ENCODE measurements around the gene MKRN2OS. TPM values are rescaled to one million over a fixed set of nuclear protein-coding genes. Genes with fewer than 3 reads are reported as not detected.
"Not testable (repeated sequence)": the region's sequence is repeated elsewhere in the genome, so short reads cannot be mapped to it uniquely, and the experiment has no call there.

MKRN2OS gene
- total RNA-seq, 1 donor from 2014 or later, result 2.0 TPM

GRCh38 chr3:12553921-12554391 is 8.7 kb upstream of the MKRN2OS start:
- peaks cover 19% of the 10 kb centered on the region for H3K4me1 Mint-ChIP-seq (ENCODE audit: low read depth)
- DNase-seq (ENCODE audit: low spot score, unreplicated experiment), result no peak
- H3K9me3 Mint-ChIP-seq (ENCODE audit: low read depth), result no peaks in the 10 kb centered on the region
- no peaks in the 10 kb centered on the region for H3K36me3 Mint-ChIP-seq (ENCODE audit: insufficient read depth)
- peak overlapping the region; percentile 38 for H3K4me3 Mint-ChIP-seq (ENCODE audit: low read depth)
- H3K27ac Mint-ChIP-seq, result no peak overlapping the region
- TF ChIP-seq CTCF (IDR thresholded peaks at IDR 0.05; ENCODE audit: unreplicated experiment), result no peak
- H3K27me3 Mint-ChIP-seq, result peaks cover 29% of the 10 kb centered on the region

DNA sequence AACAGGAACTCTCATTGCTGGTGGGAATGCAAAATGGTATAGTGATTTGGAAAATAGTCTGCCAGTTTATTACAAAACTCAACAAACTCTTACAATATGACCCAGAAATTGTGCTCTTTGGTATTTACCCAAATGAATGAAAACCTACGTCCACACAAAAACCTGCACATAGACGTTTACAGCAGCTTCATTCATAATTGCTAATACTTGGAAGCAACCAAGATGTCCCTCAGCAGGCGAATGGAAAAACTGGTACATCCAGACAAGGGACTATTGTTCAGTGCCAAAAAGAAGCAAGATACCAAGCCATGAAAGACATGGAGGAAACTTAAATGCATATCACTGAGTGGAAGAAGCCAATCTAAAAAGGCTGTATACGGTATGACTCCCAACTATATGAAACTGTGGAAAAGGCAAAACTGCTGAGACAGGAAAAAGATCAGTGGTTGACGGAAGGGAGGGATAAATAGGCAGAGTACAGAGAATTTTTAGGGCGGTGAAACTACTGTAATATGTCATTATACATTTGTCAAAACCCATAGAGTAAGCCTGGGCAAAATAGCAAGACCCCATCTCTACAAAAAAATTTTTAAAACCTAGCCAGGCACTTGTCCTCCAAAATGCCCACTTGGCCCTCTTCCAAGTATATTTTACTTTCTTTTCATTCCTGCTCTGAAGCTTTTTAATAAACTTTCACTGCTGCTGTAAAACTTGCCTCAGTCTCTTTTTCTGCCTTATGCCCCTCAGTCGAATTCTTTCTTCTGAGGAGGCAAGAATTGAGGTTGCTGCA is 4.9 kb upstream of the MKRN2OS start:
- Mint-ChIP-seq H3K27ac (no peak overlapping the region), H3K4me3 (ENCODE audit: low read depth) (no peak overlapping the region), H3K4me1 (ENCODE audit: low read depth) (peaks cover 7% of the 10 kb centered on the region), H3K9me3 (ENCODE audit: low read depth) (no peaks in the 10 kb centered on the region), H3K27me3 (peaks cover 24% of the 10 kb centered on the region), H3K36me3 (ENCODE audit: insufficient read depth) (no peaks in the 10 kb centered on the region)
- no peak for DNase-seq (ENCODE audit: low spot score, unreplicated experiment)
- TF ChIP-seq CTCF (IDR thresholded peaks at IDR 0.05; ENCODE audit: unreplicated experiment), result no peak

GRCh38 chr3:12544652-12545472 is 437 bp downstream of the MKRN2OS start:
- H3K27ac Mint-ChIP-seq, result peak overlapping the region; percentile 96

GRCh38 chr3:12543497-12543896 is 1.8 kb downstream of the MKRN2OS start:
- not testable (repeated sequence) for H3K4me3 Mint-ChIP-seq (ENCODE audit: low read depth); H3K27ac Mint-ChIP-seq; H3K36me3 Mint-ChIP-seq (ENCODE audit: insufficient read depth); H3K27me3 Mint-ChIP-seq; H3K9me3 Mint-ChIP-seq (ENCODE audit: low read depth); DNase-seq (ENCODE audit: low spot score, unreplicated experiment)
- H3K4me1 Mint-ChIP-seq (ENCODE audit: low read depth), result peaks cover 18% of the 10 kb centered on the region

More at GRCh38 chr3:12544652-12545472, 437 bp downstream of the MKRN2OS start:
- H3K4me3 Mint-ChIP-seq (ENCODE audit: low read depth), result peak overlapping the region; percentile 68
- H3K4me1 Mint-ChIP-seq (ENCODE audit: low read depth), result peaks cover 18% of the 10 kb centered on the region
- peaks cover 1% of the 10 kb centered on the region for H3K36me3 Mint-ChIP-seq (ENCODE audit: insufficient read depth)
- DNase-seq (ENCODE audit: low spot score, unreplicated experiment), result no peak
- peaks cover 2% of the 10 kb centered on the region for H3K27me3 Mint-ChIP-seq
- H3K9me3 Mint-ChIP-seq (ENCODE audit: low read depth), result no peaks in the 10 kb centered on the region
- TF ChIP-seq CTCF (IDR thresholded peaks at IDR 0.05; ENCODE audit: unreplicated experiment), result no peak

GRCh38 chr3:12541625-12542024 is 3.7 kb downstream of the MKRN2OS start:
- no peak overlapping the region for H3K4me3 Mint-ChIP-seq (ENCODE audit: low read depth)
- peak overlapping the region; percentile 2 for H3K27ac Mint-ChIP-seq
- H3K27me3 Mint-ChIP-seq, result no peaks in the 10 kb centered on the region
- H3K9me3 Mint-ChIP-seq (ENCODE audit: low read depth), result no peaks in the 10 kb centered on the region
- H3K4me1 Mint-ChIP-seq (ENCODE audit: low read depth), result peaks cover 18% of the 10 kb centered on the region
- no peak for DNase-seq (ENCODE audit: low spot score, unreplicated experiment)
- H3K36me3 Mint-ChIP-seq (ENCODE audit: insufficient read depth), result peaks cover 4% of the 10 kb centered on the region
- peak; percentile 52 for TF ChIP-seq CTCF (IDR thresholded peaks at IDR 0.05; ENCODE audit: unreplicated experiment)
